HepG2 (cell line): ENCODE measurements around the gene TAB2. TPM values are rescaled to one million over a fixed set of nuclear protein-coding genes. Genes with fewer than 3 reads are reported as not detected.

Source experiments
- ATF7-NPFF ChIP-seq: sonication (generic); formaldehyde crosslinking; IDR thresholded peaks from 2 replicates; pipeline ENCODE4 v1.8.1; 2023; ENCODE audit warnings: mild to moderate bottlenecking, low read depth, missing genetic modification reagents, moderate library complexity
- BRD4 ChIP-seq: sonication (generic); formaldehyde crosslinking; IDR thresholded peaks from 2 replicates; pipeline ENCODE4 v1.4.0; 2020; ENCODE audit warnings: missing genetic modification reagents
- HDAC1 ChIP-seq: sonication (generic); formaldehyde crosslinking; IDR thresholded peaks from 2 replicates; pipeline ENCODE4 v1.5.1; 2020; ENCODE audit warnings: mild to moderate bottlenecking, missing genetic modification reagents
- KDM4B ChIP-seq: sonication (generic); formaldehyde crosslinking; IDR thresholded peaks from 2 replicates; pipeline ENCODE4 v1.4.0; 2020; ENCODE audit warnings: missing genetic modification reagents
- MYC ChIP-seq: sonication (generic); formaldehyde crosslinking; IDR thresholded peaks from 2 replicates; pipeline ENCODE4 v1.9.0; 2021; ENCODE audit warnings: missing genetic modification reagents, borderline replicate concordance
- POLR2G ChIP-seq: fragments of 200-400 bp; formaldehyde crosslinking; IDR thresholded peaks from 2 replicates; pipeline ENCODE4 v1.6.1; 2018; ENCODE audit warnings: mild to moderate bottlenecking, low read depth, low read length, moderate library complexity
- SMYD3 ChIP-seq: sonication (generic); formaldehyde crosslinking; IDR thresholded peaks from 2 replicates; pipeline ENCODE4 v1.8.1; 2023; ENCODE audit warnings: mild to moderate bottlenecking, missing genetic modification reagents
- ZNF224 ChIP-seq: sonication (generic); formaldehyde crosslinking; IDR thresholded peaks from 2 replicates; pipeline ENCODE4 v1.5.0; 2020; ENCODE audit warnings: mild to moderate bottlenecking, missing genetic modification reagents
- ZNF354B ChIP-seq: sonication (generic); formaldehyde crosslinking; IDR thresholded peaks from 2 replicates; pipeline ENCODE4 v1.8.0; 2022; ENCODE audit warnings: mild to moderate bottlenecking, missing genetic modification reagents
- ZNF510 ChIP-seq: sonication (generic); formaldehyde crosslinking; IDR thresholded peaks from 2 replicates; pipeline ENCODE4 v1.4.0; 2020; ENCODE audit warnings: low read depth, mild to moderate bottlenecking, missing genetic modification reagents
- ZNF768 ChIP-seq: sonication (generic); formaldehyde crosslinking; IDR thresholded peaks from 2 replicates; pipeline ENCODE4 v1.4.0; 2020; ENCODE audit warnings: missing genetic modification reagents
- ZNF879 ChIP-seq: sonication (generic); formaldehyde crosslinking; IDR thresholded peaks from 2 replicates; pipeline ENCODE4 v1.8.1; 2023; ENCODE audit warnings: missing genetic modification reagents
- ZXDC ChIP-seq: sonication (generic); formaldehyde crosslinking; IDR thresholded peaks from 2 replicates; pipeline ENCODE4 v1.5.0; 2020; ENCODE audit warnings: mild to moderate bottlenecking, missing genetic modification reagents
- polyA plus RNA-seq, 8 experiments: library from polyadenylated mRNA; depleted of rRNA in 3 of 8; stranded (reverse) in 7 of 8; unstranded in 1 of 8; fragments of >200 nt; fragmentation: Illumina TruSeq in 4 of 8; extraction: Trizol in 4 of 8; gene quantifications; 2 replicates each; pipeline versions ENCODE4 v1.2.1 to v1.2.3, GENCODE V29; 2011 to 2016; ENCODE audit warnings: low read depth in 4 of 8, missing spikeins in 1 of 8, mixed read lengths in 1 of 8; ENCODE audit not compliant: insufficient read depth in 1 of 8
- total RNA-seq, 5 experiments: library from RNA; depleted of rRNA; stranded (reverse); fragments of >200 nt; fragmentation: Illumina TruSeq; extraction: Trizol; gene quantifications; 2 replicates each; pipeline ENCODE4 v1.2.3, GENCODE V29; 2016; ENCODE audit warnings: low read depth in 1 of 5
- TF ChIP-seq, protein P1 (sequence below): sonication (generic); formaldehyde crosslinking; IDR thresholded peaks from 2 replicates; pipeline ENCODE4 v1.4.0; 2020; ENCODE audit warnings: mild to moderate bottlenecking, missing genetic modification reagents
- TF ChIP-seq, protein P2 (sequence below), 2 experiments: sonication (generic) in 1 of 2; formaldehyde crosslinking in 1 of 2; IDR thresholded peaks; 2 replicates each; pipeline versions ENCODE4 v1.5.1 to v1.6.1; 2011 to 2020; ENCODE audit warnings: borderline replicate concordance in 1 of 2, low read depth in 1 of 2, low read length in 1 of 2, mild to moderate bottlenecking in 1 of 2, missing genetic modification reagents in 1 of 2, moderate library complexity in 1 of 2
- TF ChIP-seq, protein P3 (sequence below): sonication (generic); formaldehyde crosslinking; IDR thresholded peaks from 2 replicates; pipeline ENCODE4 v1.5.0; 2020; ENCODE audit warnings: mild to moderate bottlenecking, missing genetic modification reagents
- TF ChIP-seq, protein P4 (sequence below): sonication (generic); formaldehyde crosslinking; IDR thresholded peaks from 2 replicates; pipeline ENCODE4 v1.5.1; 2020; ENCODE audit warnings: missing genetic modification reagents, mild to moderate bottlenecking, borderline replicate concordance

Gene TAB2
- total and polyA plus RNA-seq, 2 of the 13 experiments (the other 11 are each of a cell fraction or from before 2014, with no cell fraction given), result 23.7 to 50.2 TPM

DNA sequence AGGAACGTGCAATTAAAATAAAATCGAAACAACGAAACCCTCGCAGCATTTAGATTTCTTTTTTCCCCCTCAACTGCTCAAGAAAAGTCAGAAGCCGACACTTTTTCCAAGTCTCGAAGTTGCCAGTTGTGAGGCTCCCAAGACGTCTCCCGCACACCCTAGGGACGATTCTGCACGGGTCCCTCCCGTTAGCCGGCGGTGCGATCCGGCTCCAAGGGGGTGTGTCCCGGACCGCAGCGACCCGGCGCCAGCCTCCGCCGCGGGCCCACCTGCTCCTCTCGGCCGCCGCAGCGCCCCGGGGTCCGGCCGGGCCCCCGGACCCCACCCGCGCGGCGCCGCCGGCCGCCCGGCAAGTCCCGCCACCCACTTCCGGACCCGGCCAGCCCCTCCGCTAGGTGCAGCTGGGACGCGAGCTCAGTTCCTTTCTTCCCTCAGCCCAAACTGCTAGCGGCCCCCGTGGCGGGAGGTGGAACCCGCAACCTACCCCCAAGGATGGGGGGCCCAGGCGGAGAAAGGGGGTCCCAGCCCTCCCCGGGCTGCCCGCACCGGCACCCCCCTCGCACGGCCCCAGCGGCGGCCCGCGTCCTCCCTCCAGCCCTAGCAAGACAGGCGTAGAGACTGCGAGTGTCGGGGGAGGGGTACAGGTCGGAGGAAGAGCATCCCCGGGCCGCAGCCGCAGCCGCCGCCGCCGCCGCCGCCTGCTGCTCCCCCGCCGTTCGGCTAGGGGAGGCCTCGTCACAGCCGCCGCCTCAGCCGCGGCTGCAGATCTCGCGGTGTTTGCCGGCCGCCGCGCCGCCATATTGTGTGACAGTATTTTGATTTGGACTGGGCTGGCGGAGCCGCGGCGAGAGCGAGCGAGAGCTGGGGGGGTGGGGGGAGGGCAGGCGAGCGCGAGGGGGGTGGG, 520 bp upstream of the TAB2 start (continued):
- no peak for TF ChIP-seq SMYD3
- peak; percentile 91 for TF ChIP-seq HDAC1 (CRISPR knock-in tag)
- TF ChIP-seq KDM4B (CRISPR knock-in tag), result no peak; the same call in 1 of the 2 replicates
- TF ChIP-seq, protein P1, sequence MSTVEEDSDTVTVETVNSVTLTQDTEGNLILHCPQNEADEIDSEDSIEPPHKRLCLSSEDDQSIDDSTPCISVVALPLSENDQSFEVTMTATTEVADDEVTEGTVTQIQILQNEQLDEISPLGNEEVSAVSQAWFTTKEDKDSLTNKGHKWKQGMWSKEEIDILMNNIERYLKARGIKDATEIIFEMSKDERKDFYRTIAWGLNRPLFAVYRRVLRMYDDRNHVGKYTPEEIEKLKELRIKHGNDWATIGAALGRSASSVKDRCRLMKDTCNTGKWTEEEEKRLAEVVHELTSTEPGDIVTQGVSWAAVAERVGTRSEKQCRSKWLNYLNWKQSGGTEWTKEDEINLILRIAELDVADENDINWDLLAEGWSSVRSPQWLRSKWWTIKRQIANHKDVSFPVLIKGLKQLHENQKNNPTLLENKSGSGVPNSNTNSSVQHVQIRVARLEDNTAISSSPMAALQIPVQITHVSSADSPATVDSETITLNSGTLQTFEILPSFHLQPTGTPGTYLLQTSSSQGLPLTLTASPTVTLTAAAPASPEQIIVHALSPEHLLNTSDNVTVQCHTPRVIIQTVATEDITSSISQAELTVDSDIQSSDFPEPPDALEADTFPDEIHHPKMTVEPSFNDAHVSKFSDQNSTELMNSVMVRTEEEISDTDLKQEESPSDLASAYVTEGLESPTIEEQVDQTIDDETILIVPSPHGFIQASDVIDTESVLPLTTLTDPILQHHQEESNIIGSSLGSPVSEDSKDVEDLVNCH (CRISPR knock-in tag), result no peak
- TF ChIP-seq ZNF224 (CRISPR knock-in tag), result no peak
- TF ChIP-seq, protein P2, sequence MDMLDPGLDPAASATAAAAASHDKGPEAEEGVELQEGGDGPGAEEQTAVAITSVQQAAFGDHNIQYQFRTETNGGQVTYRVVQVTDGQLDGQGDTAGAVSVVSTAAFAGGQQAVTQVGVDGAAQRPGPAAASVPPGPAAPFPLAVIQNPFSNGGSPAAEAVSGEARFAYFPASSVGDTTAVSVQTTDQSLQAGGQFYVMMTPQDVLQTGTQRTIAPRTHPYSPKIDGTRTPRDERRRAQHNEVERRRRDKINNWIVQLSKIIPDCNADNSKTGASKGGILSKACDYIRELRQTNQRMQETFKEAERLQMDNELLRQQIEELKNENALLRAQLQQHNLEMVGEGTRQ (IDR thresholded peaks at IDR 0.05; ENCODE audit: low read depth, low read length), result no peak
- TF ChIP-seq, protein P2 (CRISPR knock-in tag; IDR thresholded peaks at IDR 0.05; ENCODE audit: borderline replicate concordance), result no peak
- TF ChIP-seq, protein P3, sequence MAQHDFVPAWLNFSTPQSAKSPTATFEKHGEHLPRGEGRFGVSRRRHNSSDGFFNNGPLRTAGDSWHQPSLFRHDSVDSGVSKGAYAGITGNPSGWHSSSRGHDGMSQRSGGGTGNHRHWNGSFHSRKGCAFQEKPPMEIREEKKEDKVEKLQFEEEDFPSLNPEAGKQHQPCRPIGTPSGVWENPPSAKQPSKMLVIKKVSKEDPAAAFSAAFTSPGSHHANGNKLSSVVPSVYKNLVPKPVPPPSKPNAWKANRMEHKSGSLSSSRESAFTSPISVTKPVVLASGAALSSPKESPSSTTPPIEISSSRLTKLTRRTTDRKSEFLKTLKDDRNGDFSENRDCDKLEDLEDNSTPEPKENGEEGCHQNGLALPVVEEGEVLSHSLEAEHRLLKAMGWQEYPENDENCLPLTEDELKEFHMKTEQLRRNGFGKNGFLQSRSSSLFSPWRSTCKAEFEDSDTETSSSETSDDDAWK, result no peak
- peak; percentile 90 for TF ChIP-seq POLR2G
- TF ChIP-seq, protein P4, sequence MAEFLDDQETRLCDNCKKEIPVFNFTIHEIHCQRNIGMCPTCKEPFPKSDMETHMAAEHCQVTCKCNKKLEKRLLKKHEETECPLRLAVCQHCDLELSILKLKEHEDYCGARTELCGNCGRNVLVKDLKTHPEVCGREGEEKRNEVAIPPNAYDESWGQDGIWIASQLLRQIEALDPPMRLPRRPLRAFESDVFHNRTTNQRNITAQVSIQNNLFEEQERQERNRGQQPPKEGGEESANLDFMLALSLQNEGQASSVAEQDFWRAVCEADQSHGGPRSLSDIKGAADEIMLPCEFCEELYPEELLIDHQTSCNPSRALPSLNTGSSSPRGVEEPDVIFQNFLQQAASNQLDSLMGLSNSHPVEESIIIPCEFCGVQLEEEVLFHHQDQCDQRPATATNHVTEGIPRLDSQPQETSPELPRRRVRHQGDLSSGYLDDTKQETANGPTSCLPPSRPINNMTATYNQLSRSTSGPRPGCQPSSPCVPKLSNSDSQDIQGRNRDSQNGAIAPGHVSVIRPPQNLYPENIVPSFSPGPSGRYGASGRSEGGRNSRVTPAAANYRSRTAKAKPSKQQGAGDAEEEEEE (CRISPR knock-in tag), result no peak
- peak; percentile 77; the same call in 1 of the 2 replicates for TF ChIP-seq ATF7-NPFF (CRISPR knock-in tag)
- TF ChIP-seq ZXDC, result no peak
- no peak for TF ChIP-seq ZNF354B (CRISPR knock-in tag)
- TF ChIP-seq ZNF879 (CRISPR knock-in tag), result no peak
- no peak; the same call in 1 of the 2 replicates for TF ChIP-seq MYC (CRISPR knock-in tag)
- 0 out of 2 replicates have a peak, but pooled peaks have one; percentile 55 for TF ChIP-seq ZNF510 (CRISPR knock-in tag)
- TF ChIP-seq ZNF768, result peak; percentile 49
- no peak for TF ChIP-seq BRD4 (CRISPR knock-in tag)
